RCC 7860 (cell line): ENCODE data around the gene AWAT2.

Experiments used
- DNase-seq: peaks from one replicate; pipeline ENCODE4 v3.0.0-alpha.2; 2015; ENCODE audit warnings: low spot score
- FAIRE-seq: peaks from 2 replicates; lab custom pipeline; 2012; peaks lifted over from hg19 to GRCh38; lab: Jason Lieb, UNC

AWAT2 gene

DNA sequence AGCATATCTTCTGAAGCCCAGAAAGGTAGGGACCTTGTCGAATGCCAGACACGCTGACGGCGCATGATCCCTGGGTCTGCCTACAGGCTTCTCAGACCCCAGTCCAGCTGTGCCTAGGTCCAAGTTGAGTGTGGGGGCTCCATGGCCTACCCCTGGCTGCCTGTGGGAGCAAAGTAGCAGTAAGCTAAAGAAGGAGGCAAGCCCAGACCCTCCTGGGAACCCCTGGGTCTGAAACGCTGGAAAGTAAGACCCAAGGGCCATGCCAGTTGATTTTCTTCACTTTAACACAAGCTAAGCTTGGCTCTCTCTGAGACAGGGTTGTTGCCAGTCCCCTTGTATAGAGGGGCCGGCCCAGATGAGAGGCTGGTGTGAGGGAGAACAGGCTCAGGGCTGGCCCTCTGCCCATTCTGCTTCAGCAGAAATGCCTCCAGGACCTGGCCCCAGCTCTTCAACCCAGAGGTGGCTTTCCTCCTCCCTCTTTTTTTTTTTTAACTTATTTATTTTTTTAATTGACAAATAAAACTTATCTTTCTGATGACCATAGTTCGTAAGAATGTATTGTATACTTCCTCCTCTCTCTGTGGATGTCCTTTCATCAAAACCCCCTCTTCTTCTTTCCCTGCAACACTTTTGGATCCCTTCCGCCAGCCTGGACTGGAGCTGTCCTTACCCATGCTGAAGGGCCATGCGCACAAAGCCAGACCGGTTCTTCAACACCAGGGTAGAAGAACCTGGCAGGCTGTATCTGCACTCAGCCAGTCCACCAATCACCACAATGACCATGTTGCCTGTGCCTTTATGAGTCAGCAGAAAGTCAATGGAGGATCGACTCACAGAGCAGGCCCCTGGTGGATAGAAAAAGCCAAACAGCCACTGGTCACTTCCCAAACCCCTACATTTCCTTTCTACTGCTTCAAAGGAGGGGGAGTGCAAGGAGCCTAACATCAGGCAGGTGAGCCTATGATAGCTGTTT is 7.1 kb downstream of the AWAT2 start:
- no peak for DNase-seq
- FAIRE-seq = no peak

DNA sequence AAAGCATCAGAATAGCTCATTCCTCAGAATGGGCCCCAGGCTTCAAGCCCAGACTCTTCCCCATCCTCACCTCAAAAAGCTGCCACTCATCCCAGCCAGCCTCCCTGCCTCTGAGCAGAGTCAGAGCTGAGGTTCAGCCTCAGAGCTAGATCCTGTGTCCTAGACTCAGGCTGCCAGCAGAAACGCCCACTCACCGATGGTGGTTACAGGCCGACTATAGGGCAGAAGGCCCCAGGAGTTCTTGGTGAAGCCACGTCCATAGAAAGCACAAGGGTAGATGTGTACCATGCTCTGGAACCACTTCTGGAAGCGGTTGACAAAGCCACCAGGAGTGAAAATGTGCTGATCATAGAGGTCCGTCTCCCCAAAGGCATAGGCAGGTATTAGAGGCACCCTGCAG is 7.7 kb downstream of the AWAT2 start:
- no peak for FAIRE-seq

DNA sequence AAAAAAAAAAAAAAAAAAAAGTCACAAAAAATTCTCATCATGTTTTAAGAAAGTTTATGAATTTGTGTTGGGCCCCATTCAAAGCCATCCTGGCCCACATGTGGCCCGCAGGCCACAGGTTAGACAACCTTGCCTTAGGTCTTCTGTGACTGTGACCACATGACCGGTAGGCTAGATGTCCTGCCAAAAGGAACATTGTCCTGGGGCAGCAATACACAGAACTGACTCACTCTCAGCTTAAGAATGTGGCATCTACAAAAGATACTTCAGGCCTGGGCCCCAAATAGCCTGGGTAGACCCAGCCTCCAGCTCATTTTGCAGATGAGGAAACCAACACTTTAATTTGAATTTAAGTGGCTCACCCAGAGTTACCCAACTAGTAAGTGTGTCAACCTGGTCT is 10.0 kb downstream of the AWAT2 start:
- no peak for FAIRE-seq
- DNase-seq = no peak

More for the DNA sequence above, 7.7 kb downstream of the AWAT2 start:
- DNase-seq = no peak

DNA sequence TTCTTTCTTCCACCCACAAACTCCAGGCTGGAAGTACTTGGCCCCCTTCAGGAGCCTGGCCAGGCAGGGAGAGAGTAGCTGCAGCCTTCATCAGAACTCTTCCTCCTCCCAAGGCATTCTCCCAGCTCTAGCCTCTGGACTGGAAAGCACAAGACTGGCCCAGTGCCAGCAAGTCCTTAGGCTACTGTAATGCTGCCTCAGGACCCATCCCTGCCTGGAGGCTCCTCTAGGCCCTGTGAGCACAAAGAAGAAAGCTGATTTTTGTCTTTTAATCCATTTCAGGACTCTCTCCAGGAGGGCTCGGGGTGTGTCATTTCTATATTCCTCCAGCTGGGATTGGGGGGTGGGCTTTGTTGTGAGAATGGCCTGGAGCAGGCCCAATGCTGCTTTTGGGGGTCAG is 10.8 kb downstream of the AWAT2 start:
- DNase-seq (no peak), FAIRE-seq (no peak)

DNA sequence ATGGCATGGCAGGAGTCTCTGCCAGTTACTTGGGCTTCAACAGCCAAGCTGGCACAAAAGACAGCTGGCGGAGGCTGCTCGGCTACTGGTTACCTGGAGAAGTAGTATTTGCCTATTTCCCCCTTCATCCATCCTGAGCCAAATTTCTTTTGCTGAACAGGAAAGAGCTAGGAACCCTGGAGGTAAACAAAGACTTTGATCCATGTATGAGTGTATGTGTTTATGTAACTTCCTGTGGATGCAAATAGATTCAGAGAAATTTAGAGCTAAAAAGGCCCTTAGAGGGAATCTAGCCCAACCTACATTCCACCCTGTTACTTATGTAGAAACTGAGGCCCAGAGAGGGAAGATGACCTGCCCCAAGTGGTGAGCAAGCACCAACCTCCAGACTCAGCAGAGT is 11.2 kb downstream of the AWAT2 start:
- no peak for DNase-seq
- FAIRE-seq = no peak

DNA sequence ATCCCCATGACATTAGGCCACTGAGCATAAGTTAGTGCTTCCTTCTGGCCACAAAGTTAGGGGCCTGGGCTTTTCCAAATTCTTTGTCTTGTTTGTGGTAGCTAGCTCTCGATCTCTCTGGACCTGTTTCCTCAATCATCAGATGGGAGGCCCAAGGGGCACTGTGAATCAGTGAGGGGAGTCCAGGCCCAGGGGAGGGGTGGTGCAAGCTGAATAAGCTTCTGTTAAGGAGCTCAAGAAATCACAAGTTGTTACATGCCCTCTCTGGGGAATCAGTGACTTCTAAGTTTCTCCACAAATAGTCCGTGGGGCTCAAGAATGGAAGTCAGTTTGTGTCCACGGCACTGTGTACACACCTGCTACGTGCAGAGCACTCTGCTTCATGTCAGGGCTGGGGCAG is 15.1 kb downstream of the AWAT2 start:
- no peak for FAIRE-seq
- DNase-seq = no peak

DNA sequence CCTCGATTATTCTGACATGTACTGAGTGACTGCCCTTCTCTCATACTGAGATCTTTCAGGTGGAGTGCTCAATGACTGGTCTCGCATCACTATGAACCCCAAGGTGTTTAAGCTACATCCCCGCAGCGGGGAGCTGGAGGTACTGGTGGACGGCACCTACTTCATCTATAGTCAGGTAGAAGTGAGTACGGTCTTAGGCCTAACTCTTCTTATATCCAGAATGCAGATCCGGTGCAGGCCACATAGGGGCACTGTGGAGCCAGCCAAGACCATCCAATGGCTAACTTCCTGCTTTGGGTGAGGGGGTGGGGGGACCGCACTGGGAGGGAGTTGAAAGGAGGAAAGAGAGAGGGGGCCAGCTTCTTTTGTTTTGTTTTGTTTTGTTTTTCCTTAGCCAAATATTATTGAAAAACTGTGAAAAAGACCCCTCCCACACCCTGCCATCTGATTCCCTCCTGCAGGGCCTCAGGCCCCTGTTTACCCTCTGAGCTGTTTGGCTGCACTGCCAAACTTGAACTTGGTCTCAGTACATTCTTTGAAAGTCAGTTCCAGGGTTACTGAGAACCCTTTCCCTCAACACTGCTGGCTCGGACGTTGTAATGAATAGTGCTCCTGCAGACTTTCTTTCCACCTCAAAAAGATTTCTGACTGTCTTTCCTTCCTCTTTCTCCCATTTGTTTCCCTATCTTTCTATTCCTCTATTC is 16.2 kb downstream of the AWAT2 start:
- DNase-seq (no peak), FAIRE-seq (no peak)

DNA sequence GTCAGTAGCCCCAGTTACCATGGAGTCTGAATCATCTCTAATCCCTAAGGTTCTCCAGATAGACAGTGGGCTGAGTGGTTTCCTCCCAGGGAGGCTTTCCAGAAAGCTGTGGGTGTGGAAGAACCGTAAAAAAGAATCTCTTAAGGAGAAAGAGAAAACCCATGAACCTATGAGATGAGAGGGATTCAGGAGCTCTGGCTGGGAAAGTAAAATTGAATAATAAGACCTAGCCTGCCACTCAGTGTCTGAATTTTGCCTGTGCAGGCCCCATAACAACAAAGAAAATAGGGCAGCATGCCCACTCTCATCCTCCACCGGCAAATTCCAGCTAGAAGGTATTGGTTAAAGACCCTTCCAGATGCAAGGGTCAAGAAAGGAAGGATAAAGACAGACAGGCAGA is 16.9 kb downstream of the AWAT2 start:
- FAIRE-seq = no peak
- no peak for DNase-seq

DNA sequence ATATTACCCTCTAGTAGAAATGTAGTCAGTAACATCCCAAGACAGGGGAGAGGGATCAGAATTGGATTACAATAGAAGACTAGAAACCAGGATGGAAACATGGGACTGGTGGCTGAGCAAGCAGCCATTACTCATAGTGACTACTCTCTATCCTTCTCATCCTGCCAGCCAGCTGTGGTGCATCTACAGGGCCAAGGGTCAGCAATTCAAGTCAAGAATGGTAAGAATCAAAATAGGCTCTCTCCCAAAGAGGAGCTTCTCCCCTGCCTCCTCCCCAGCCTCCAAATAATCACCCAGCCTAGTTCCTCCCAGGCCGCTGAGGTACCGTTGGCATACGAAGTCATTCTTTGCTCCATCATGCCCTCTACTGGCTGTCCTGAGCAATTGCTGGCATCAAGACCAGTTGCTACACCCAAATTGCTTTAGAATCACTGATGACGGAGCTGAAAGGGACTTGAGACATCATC is 19.4 kb downstream of the AWAT2 start:
- FAIRE-seq = no peak
- DNase-seq = peak; percentile 18

DNA sequence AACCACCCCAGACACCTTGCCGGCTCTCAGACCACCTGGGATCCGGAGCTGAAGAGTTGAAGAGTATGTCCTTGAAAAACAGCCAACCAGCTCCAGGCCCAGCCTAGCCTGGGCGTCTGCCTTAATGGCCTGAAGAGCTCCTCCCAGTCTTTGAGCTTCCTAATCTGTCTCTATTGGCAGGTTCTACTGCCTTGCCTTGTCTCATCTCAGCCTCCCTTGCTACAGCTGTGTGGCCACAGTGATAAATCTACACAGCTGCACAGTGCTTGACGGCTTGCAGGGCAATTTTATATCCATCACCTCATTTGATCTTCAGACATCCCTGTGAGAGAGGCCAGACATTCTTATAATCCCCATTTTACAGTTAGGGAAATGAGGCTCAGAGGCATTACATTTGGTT is 19.9 kb downstream of the AWAT2 start:
- DNase-seq = no peak
- FAIRE-seq = no peak

DNA sequence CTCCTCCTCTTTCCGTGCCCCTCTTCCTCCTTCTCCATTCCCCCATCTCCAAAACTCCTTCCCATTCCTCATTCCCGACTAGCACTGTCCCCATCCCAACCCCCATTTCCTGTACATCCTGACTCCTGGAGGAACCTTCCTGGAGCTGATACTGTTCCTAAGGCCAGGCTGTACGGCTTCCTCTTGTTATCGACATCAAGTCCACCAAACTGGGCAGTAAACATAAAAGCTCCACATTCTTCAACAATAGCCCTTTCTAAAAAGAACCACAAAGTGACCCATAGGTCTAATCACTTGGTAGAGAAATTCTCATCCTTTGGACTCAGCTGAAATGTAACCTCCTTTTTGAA is 22.9 kb downstream of the AWAT2 start:
- FAIRE-seq (no peak), DNase-seq (no peak)

DNA sequence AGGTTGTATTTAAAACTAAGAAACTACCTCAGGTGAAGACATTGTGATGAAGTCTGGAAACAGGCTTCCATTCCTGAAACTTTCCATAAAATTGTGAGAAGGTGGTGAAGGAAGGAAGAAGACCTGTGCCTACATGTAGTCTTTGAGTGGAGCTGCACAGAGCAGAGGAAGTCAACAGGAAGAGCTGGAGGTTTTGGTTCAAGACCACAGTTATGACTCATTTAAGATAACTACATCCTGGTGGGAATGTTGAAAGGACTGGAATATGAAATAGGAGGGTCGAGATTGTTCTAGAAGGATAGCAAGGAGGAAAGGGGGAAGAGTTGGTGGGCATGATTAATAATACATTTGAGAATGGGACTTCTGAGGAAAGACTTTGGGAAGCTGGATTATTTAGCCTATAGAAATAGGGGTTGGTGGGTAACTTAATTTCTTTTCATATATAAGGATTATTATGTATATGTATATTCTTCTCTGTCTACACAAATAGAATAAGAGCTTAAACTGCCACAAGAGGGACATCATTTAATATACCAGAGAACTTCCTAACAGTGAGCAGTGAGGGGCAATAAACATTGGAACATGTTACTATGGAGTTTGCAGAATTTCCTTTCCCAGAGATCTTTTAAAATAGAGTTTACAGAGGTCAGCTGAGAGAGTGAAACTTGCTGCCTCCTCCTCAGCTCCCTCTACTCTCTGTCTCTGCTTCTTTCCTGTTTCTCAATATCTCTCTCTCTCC is 23.5 kb downstream of the AWAT2 start:
- DNase-seq = peak; percentile 17

DNA sequence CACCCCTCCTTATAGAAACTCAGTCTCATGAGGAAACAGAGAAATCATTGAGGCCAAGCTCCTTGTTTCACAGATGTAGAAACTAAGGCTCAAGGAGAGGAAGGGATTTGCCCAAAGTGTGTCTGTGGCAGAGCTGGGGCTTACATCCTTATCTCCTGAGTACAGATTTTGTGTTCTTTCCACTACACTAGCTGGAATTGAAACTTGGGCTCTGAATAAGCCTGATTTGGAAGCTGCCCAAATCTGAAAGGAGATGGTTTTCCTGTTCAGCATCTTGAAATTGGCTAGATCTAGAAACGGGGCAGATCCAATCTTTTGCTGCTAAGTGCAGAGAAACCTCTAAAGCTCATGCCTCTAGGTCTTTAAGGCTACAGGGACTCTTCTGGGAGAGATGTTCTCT is 24.3 kb downstream of the AWAT2 start:
- DNase-seq = no peak
- FAIRE-seq = no peak

More for the DNA sequence above, 23.5 kb downstream of the AWAT2 start:
- no peak for FAIRE-seq

DNA sequence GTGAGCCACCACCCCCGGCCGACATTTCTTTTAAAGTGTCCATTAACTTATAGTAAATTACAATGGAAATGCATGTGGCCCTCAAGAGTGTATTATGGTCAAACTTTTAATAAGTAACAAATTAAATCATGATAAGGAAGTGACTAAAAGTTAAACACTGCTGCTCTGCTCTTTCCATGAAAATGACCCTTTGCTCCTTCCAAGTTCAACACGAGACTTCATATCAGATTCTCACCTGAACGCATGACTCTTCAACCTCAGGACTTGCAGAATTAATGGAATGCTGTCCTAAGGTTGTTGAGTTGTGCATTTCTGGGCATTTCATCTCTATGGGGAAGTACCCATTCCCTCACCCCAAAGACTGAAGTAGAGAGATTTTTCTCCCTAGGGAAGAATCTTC is 27.1 kb downstream of the AWAT2 start:
- DNase-seq (peak; percentile 54), FAIRE-seq (peak; percentile 67)

DNA sequence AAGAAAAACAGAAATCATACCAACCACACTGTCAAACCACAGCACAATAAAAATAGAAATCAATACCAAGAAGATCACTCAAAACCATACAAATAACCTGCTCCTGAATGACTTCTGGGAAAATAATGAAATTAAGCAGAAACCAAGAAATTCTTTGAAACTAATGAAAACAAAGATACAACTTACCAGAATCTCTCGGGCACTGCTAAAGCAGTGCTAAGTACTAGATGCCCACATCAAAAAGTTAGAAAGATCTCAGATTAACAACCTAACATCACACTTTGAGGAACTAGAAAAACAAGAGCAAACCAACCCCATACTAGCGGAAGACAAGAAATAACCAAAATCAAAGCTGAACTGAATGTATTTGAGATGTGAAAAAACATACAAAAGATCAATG is 33.2 kb downstream of the AWAT2 start:
- FAIRE-seq (no peak), DNase-seq (no peak)

DNA sequence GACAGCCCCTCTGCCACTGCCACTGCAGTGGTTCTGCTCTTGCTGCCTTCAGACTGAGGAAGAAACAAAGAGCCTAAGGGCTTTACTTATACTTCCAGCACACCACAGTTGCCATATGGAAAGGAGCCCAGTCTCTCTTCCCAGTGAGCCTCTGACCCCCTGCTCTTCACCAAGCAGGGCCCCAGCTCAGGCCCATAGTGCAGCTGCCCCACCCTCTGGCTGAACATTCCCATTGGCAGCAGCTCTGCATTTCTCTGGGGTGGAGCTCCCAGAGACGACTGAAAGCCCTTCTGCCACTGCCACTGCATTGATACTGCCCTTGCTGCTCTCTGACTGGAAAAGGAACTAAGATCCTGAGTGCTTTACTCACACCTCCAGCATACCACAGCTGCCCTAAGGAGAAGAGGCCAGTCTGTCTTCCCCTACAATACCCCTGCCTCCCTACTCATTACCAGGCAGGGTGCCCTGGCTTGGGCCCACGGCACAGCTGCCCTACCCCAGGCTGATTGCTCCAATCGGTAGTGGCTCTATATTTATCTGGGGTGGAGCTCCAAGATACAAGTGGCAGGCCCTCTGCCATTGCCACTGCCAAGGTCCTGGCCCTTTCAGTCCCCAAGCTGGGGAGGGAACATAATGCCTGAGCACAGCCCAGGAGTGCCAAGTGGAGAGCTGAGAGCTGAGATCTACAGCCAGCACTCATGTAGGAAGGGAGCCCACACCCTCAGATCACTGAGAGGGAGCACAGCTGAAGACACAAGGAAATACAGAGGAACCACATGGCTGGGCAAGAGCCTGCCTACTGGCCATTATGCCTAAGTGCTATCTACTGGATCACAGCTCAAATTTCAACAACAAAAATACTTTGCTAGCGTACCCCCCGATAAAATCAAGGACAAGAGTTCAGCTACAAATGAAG is 36.0 kb downstream of the AWAT2 start:
- no peak for FAIRE-seq

DNA sequence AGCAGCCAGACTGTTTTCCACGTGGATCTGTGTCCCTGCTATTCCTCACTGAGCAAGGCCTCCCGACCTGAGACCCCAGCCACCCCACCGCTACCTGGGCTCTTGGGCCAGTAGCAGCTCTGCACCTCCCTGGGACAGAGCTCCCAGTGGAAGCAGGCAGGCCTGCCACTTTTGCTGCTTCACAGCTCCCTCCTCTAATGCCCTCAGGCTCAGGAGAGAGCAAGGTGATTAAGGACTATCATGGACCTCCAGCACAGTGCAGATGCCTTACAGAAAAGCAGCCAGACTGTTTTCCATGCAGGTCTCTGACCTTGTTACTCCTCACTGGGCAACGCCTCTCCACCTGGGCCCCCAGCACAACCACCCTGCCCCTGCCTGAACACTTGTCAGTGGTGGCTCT is 37.0 kb downstream of the AWAT2 start:
- DNase-seq = no peak
- FAIRE-seq = no peak

More for the DNA sequence above, 36.0 kb downstream of the AWAT2 start:
- DNase-seq = no peak

DNA sequence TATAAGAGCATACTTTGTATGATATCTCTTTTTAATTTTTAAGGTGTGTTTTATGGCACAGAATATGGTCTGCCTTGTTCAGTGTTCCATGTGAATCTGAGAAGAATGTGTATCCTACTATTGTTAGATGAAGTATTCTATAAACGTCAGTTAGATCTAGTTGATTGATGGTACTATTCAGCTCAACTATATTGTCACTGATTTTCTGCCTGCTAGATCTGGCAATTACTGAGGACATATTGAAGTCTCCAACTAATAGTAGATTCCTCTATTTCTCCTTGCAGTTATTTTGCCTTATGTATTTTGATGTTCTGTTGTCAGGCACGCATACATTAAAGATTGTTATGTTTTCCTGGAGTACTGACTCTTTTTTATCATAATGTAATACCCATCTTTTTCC is 39.8 kb downstream of the AWAT2 start:
- no peak for DNase-seq
- no peak for FAIRE-seq

DNA sequence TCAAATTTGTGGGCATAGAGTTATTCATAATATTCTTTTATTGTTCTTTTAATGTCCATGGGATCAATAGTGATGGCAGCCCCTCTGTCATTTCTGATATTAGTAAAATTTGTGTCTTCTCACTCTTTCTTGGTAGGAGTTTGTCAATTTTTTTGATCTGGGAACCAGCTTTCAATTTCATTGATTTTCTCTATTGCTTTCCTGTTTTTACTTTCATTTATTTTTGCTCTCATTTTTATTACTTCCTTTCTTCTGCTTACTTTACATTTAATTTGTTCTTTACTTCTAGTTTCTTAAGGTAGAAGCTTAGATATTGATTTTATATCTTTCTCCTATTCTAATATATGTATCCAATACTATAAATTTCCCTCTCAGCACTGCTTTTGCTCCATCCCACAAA is 40.7 kb downstream of the AWAT2 start:
- FAIRE-seq = no peak
- DNase-seq = no peak

DNA sequence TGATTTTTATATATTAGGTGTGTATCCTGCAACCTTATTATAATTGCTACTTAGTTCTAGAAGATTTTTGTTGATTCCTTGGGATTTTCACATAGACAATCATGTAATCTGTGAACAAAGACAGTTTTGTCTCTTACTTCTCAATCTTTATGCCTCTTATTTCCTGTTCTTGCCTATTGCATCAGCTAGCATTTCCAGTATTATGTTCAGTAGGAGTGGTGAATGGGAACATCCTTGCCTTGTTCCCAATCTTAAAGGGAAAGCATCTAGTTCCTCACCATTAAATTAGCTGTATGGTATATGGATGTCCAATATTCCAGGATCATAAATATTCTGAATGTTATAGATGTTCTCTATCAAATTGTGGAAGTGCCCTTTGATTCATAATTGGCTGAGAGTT is 41.8 kb downstream of the AWAT2 start:
- FAIRE-seq (no peak), DNase-seq (no peak)
